ENCODE measurements around the gene CCDC34.

CCDC34 gene

DNA sequence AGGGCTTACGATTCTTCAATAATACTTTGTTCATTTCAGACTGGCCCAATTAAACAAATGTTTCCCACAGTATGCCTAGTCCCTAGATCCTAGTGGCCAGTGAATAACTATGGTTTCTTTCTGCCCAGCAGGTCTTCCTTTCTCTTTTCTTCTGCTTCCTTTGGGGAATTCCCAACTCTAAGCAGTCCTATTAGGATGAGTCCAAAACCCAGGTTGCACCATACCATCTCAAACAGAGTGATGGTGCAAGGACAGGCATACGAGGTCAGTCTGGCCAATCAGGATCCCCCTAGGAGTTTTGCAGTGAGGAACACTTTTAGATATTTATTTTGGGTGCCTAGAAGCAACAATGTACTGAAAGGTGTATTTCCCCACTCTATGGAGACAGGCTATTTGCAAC is 41.4 kb upstream of the CCDC34 start:
- H3K36me3 ChIP-seq (replicated peaks; ENCODE audit: insufficient read depth, low read length): no peaks in the 10 kb centered on the region
- TF ChIP-seq, protein P1, sequence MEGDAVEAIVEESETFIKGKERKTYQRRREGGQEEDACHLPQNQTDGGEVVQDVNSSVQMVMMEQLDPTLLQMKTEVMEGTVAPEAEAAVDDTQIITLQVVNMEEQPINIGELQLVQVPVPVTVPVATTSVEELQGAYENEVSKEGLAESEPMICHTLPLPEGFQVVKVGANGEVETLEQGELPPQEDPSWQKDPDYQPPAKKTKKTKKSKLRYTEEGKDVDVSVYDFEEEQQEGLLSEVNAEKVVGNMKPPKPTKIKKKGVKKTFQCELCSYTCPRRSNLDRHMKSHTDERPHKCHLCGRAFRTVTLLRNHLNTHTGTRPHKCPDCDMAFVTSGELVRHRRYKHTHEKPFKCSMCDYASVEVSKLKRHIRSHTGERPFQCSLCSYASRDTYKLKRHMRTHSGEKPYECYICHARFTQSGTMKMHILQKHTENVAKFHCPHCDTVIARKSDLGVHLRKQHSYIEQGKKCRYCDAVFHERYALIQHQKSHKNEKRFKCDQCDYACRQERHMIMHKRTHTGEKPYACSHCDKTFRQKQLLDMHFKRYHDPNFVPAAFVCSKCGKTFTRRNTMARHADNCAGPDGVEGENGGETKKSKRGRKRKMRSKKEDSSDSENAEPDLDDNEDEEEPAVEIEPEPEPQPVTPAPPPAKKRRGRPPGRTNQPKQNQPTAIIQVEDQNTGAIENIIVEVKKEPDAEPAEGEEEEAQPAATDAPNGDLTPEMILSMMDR (IDR thresholded peaks at IDR 0.05; ENCODE audit: low read length): no peak
- TF ChIP-seq EZH2phosphoT487 (IDR thresholded peaks at IDR 0.05; ENCODE audit: low read length): no peak
- no peak for TF ChIP-seq EZH2 (optimal IDR thresholded peaks at IDR 0.05; ENCODE audit: low read depth, low read length)
- no peaks in the 10 kb centered on the region for H3F3A ChIP-seq (ENCODE audit: insufficient read depth, low read length)
- no peaks in the 10 kb centered on the region for H3K4me1 ChIP-seq (ENCODE audit: low read length)
- no peak overlapping the region for H3K27ac ChIP-seq (ENCODE audit: low read length)
- H3K9me2 ChIP-seq (replicated peaks; ENCODE audit: insufficient read depth, low read length): no peaks in the 10 kb centered on the region
- no peak overlapping the region for H3K4me2 ChIP-seq (ENCODE audit: low read depth, low read length)
- H3K4me3 ChIP-seq (ENCODE audit: low read length): no peak overlapping the region
- H4K20me1 ChIP-seq (ENCODE audit: insufficient read depth, low read length): no peaks in the 10 kb centered on the region
- H3K9me3 ChIP-seq (replicated peaks; ENCODE audit: insufficient read depth, low read length): no peaks in the 10 kb centered on the region
- no peak overlapping the region for H2AFZ ChIP-seq (ENCODE audit: low read length)
- no peak for DNase-seq
- H3K9ac ChIP-seq (ENCODE audit: low read length): no peak overlapping the region
- no peaks in the 10 kb centered on the region for H3K27me3 ChIP-seq (replicated peaks; ENCODE audit: insufficient read depth, low read length)
- no peaks in the 10 kb centered on the region for H3K79me2 ChIP-seq (ENCODE audit: low read length)

DNA sequence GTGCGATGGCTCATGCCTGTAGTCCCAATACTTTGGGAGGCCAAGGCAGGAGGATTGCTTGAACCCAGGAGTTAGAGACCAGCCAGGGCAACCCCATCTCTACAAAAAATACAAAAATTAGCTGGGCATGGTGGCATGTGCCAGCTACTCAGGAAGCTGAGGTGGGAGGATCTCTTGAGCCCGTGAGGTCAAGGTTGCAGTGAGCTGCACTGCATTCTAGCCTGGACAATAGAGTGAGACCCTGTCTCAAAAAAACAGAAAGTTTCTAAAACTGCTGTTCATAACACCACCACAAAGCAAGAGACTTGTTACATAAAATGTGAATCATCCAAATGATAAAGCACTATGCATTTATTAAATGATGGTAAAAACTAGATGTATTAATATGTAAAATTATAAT is 40.2 kb upstream of the CCDC34 start:
- no peaks in the 10 kb centered on the region for H3K9me2 ChIP-seq (replicated peaks; ENCODE audit: insufficient read depth, low read length)
- H3K9ac ChIP-seq (ENCODE audit: low read length): no peak overlapping the region
- H3K9me3 ChIP-seq (replicated peaks; ENCODE audit: insufficient read depth, low read length): no peaks in the 10 kb centered on the region
- DNase-seq: no peak
- no peak overlapping the region for H2AFZ ChIP-seq (ENCODE audit: low read length)
- no peak for TF ChIP-seq EZH2 (optimal IDR thresholded peaks at IDR 0.05; ENCODE audit: low read depth, low read length)
- TF ChIP-seq, protein P1 (IDR thresholded peaks at IDR 0.05; ENCODE audit: low read length): no peak
- no peak for TF ChIP-seq EZH2phosphoT487 (IDR thresholded peaks at IDR 0.05; ENCODE audit: low read length)
- H3K27ac ChIP-seq (ENCODE audit: low read length): no peak overlapping the region
- no peaks in the 10 kb centered on the region for H3K4me1 ChIP-seq (ENCODE audit: low read length)
- no peaks in the 10 kb centered on the region for H3F3A ChIP-seq (ENCODE audit: insufficient read depth, low read length)
- no peaks in the 10 kb centered on the region for H3K36me3 ChIP-seq (replicated peaks; ENCODE audit: insufficient read depth, low read length)
- H3K4me3 ChIP-seq (ENCODE audit: low read length): no peak overlapping the region
- H3K79me2 ChIP-seq (ENCODE audit: low read length): no peaks in the 10 kb centered on the region
- no peaks in the 10 kb centered on the region for H3K27me3 ChIP-seq (replicated peaks; ENCODE audit: insufficient read depth, low read length)
- no peaks in the 10 kb centered on the region for H4K20me1 ChIP-seq (ENCODE audit: insufficient read depth, low read length)
- H3K4me2 ChIP-seq (ENCODE audit: low read depth, low read length): no peak overlapping the region

DNA sequence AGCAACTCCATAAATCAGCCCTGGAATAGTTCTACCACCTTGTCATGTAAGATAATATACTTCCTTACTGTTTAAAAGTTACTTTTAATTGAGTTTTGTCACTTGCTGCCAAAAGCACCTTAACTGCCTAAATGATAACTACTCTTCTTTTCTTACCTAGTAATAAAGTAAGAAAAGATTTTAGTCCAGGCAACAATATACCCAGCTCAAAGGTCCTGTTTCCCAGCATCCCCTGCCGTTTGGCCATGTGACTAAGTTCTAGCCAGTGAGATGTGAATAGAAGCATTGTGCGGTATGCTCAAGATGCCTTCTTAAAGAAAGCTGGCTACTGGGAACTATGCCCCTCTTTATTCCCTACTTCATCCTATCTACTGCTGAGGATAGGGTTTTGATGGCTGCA is 39.4 kb upstream of the CCDC34 start:
- H3K27ac ChIP-seq (ENCODE audit: low read length): no peak overlapping the region
- no peak overlapping the region for H2AFZ ChIP-seq (ENCODE audit: low read length)
- no peaks in the 10 kb centered on the region for H4K20me1 ChIP-seq (ENCODE audit: insufficient read depth, low read length)
- no peaks in the 10 kb centered on the region for H3K9me2 ChIP-seq (replicated peaks; ENCODE audit: insufficient read depth, low read length)
- no peak for DNase-seq
- no peaks in the 10 kb centered on the region for H3K9me3 ChIP-seq (replicated peaks; ENCODE audit: insufficient read depth, low read length)
- H3F3A ChIP-seq (ENCODE audit: insufficient read depth, low read length): no peaks in the 10 kb centered on the region
- H3K4me2 ChIP-seq (ENCODE audit: low read depth, low read length): no peak overlapping the region
- no peak overlapping the region for H3K4me3 ChIP-seq (ENCODE audit: low read length)
- H3K36me3 ChIP-seq (replicated peaks; ENCODE audit: insufficient read depth, low read length): no peaks in the 10 kb centered on the region
- no peak overlapping the region for H3K9ac ChIP-seq (ENCODE audit: low read length)
- H3K27me3 ChIP-seq (replicated peaks; ENCODE audit: insufficient read depth, low read length): no peaks in the 10 kb centered on the region
- H3K79me2 ChIP-seq (ENCODE audit: low read length): no peaks in the 10 kb centered on the region
- no peaks in the 10 kb centered on the region for H3K4me1 ChIP-seq (ENCODE audit: low read length)
- no peak for TF ChIP-seq EZH2 (optimal IDR thresholded peaks at IDR 0.05; ENCODE audit: low read depth, low read length)
- TF ChIP-seq, protein P1 (IDR thresholded peaks at IDR 0.05; ENCODE audit: low read length): no peak
- no peak for TF ChIP-seq EZH2phosphoT487 (IDR thresholded peaks at IDR 0.05; ENCODE audit: low read length)
